Astrocyte of the spinal cord (primary cell): Measurements from ENCODE around the gene GALNT6.
"Not testable (repeated sequence)": the region's sequence is repeated elsewhere in the genome, so short reads cannot be mapped to it uniquely, and the experiment has no call there.

ENCODE experiments used
- DNase-seq: peaks from one replicate; pipeline ENCODE4 v3.0.0; 2011; ENCODE audit warnings: low read depth, low spot score
- H3K4me3 ChIP-seq: 2 replicates; pipeline ENCODE4 v1.5.1; 2011; ENCODE audit warnings: low read depth, mild to moderate bottlenecking, low read length, moderate library complexity
- CTCF ChIP-seq: IDR thresholded peaks from 2 replicates; pipeline ENCODE4 v1.5.1; 2012; ENCODE audit warnings: low read depth, mild to moderate bottlenecking, low read length, inconsistent platforms
- in situ Hi-C: cut with HindIII; loops from 2 replicates; pipeline ENCODE4 v1.10.0; 2017; ENCODE audit warnings: low sequenced_read_pairs

GALNT6 gene

GRCh38 chr12:51318846-51319599 is 72.2 kb downstream of the GALNT6 start:
- DNase-seq = no peak
- TF ChIP-seq CTCF = no peak
- in situ Hi-C loops = no loop called here
- no peak overlapping the region for H3K4me3 ChIP-seq

GRCh38 chr12:51318057-51318806 is 73.0 kb downstream of the GALNT6 start:
- H3K4me3 ChIP-seq, in situ Hi-C loops, DNase-seq: not testable (repeated sequence)

DNA sequence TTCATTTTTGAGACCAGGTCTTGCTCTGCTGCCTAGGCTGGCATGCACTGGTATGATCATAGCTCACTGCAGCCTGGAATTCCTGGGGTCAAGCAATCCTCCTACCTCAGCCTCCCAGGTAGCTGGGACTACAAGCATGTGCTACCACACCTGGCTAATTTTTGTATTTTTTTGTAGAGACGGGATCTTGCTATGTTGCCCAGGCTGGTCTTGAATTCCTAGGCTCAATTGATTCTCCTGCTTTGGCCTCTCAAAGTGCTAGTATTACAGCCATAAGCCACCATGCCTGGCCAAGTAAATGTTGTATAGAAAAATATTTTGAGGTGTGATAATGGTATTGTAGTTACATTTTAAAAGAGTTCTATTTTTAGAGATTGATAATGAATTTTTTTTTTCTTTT is 79.8 kb downstream of the GALNT6 start:
- TF ChIP-seq CTCF = no peak
- in situ Hi-C loops = no loop called here
- no peak overlapping the region for H3K4me3 ChIP-seq
- no peak for DNase-seq

- no peak for TF ChIP-seq CTCF
- H3K4me3 ChIP-seq = no peak overlapping the region
- DNase-seq = peak; percentile 87
- in situ Hi-C loops = no loop called here
Measured at GRCh38 chr12:51307655-51308593, 83.3 kb downstream of the GALNT6 start.

- no peak for TF ChIP-seq CTCF
- H3K4me3 ChIP-seq = no peak overlapping the region
- DNase-seq = no peak
- in situ Hi-C loops = no loop called here
Measured at GRCh38 chr12:51306507-51306906, 84.7 kb downstream of the GALNT6 start.
